Esophagus muscularis mucosa (tissue), 3 donors: Measurements from ENCODE around the gene MOB1A.

Experiments
- POLR2A ChIP-seq: fragments of 450-650 bp; IDR thresholded peaks from one replicate; pipeline ENCODE4 v1.6.1; 2017; ENCODE audit warnings: antibody characterized with exemption, moderate library complexity, mild to moderate bottlenecking, low read depth
- TF ChIP-seq, protein P1 (sequence below), 3 experiments: fragments of 200-600 bp in 2 of 3; fragments of 450-650 bp in 1 of 3; sonication (generic) in 2 of 3; IDR thresholded peaks; one replicate each; pipeline ENCODE4 v1.5.1; 2017 to 2019; ENCODE audit warnings: antibody characterized with exemption in 3 of 3, mild to moderate bottlenecking in 2 of 3, moderate library complexity in 1 of 3

DNA sequence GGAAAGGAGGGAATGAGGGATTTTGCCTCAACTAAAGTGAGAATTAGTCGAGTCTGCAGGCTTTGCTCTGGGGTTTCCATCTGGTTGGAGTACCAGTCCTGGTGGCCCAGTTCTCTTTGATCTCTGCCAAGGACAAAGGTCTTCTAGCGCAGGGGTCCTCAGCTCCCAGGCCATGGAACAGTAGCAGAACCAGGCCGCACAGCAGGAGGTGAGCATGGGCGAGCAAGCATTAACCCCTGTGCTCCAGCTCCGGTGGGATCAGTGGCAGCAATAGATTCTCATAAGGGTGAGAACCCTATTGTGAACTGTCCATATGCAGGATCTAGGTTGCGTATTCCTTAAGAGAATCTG is 43.6 kb upstream of the MOB1A start:
- no peak for TF ChIP-seq POLR2A
- TF ChIP-seq, protein P1, sequence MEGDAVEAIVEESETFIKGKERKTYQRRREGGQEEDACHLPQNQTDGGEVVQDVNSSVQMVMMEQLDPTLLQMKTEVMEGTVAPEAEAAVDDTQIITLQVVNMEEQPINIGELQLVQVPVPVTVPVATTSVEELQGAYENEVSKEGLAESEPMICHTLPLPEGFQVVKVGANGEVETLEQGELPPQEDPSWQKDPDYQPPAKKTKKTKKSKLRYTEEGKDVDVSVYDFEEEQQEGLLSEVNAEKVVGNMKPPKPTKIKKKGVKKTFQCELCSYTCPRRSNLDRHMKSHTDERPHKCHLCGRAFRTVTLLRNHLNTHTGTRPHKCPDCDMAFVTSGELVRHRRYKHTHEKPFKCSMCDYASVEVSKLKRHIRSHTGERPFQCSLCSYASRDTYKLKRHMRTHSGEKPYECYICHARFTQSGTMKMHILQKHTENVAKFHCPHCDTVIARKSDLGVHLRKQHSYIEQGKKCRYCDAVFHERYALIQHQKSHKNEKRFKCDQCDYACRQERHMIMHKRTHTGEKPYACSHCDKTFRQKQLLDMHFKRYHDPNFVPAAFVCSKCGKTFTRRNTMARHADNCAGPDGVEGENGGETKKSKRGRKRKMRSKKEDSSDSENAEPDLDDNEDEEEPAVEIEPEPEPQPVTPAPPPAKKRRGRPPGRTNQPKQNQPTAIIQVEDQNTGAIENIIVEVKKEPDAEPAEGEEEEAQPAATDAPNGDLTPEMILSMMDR (IDR thresholded peaks at IDR 0.05) = no peak
